ENCODE data around the gene ZNF865. TPM values are rescaled to one million over a fixed set of nuclear protein-coding genes. Genes with fewer than 3 reads are reported as not detected.

ZNF865 gene
- total RNA-seq, 1 donor from 2014 or later, result 15.0 TPM

- Histone ChIP-seq H3K36me3 (ENCODE audit: insufficient read depth, low read length) (no peaks in the 10 kb centered on the region), H4K20me1 (ENCODE audit: insufficient read depth, low read length) (peaks cover 9% of the 10 kb centered on the region), H3K9me3 (ENCODE audit: insufficient read depth, low read depth, low read length) (no peaks in the 10 kb centered on the region), H3K27ac (ENCODE audit: low read depth, low read length) (no peak overlapping the region), H3K9ac (ENCODE audit: low read length) (no peak overlapping the region), H3K79me2 (ENCODE audit: insufficient read depth, low read length) (peaks cover 42% of the 10 kb centered on the region), H3K4me1 (ENCODE audit: insufficient read depth, low read length) (peaks cover 16% of the 10 kb centered on the region), H3K4me3 (ENCODE audit: insufficient read depth, low read depth, low read length) (no peak overlapping the region), H2AFZ (ENCODE audit: low read depth, low read length) (peak overlapping the region; percentile 72), H3K27me3 (ENCODE audit: insufficient read depth, low read length) (no peaks in the 10 kb centered on the region), H3K4me2 (ENCODE audit: low read length) (no peak overlapping the region)
- DNase-seq (ENCODE audit: low read depth), result no peak
- peaks cover 3% of the 10 kb centered on the region for H3K9me3 Mint-ChIP-seq (ENCODE audit: unreplicated experiment)
- no peak for FAIRE-seq
- no peak overlapping the region for H3K4me3 Mint-ChIP-seq (ENCODE audit: unreplicated experiment)
- H3K36me3 Mint-ChIP-seq (ENCODE audit: low read depth, unreplicated experiment), result peaks cover 4% of the 10 kb centered on the region
- no peak overlapping the region for H3K27ac Mint-ChIP-seq (ENCODE audit: unreplicated experiment)
- peaks cover 19% of the 10 kb centered on the region for H3K4me1 Mint-ChIP-seq (ENCODE audit: low read depth, unreplicated experiment)
- TF ChIP-seq EZH2 (IDR thresholded peaks at IDR 0.05; ENCODE audit: insufficient read depth, low read length), result no peak
- TF ChIP-seq CTCF (IDR thresholded peaks at IDR 0.05; ENCODE audit: insufficient read depth, low read depth, low read length), result no peak
- no peaks in the 10 kb centered on the region for H3K27me3 Mint-ChIP-seq (ENCODE audit: low read depth, unreplicated experiment)
These were observed 28.4 kb downstream of the ZNF865 start for GRCh38 chr19:55633861-55634260.

- H3K9me3 Mint-ChIP-seq (ENCODE audit: unreplicated experiment), result peaks cover 3% of the 10 kb centered on the region
- Histone ChIP-seq H2AFZ (ENCODE audit: low read depth, low read length) (peak overlapping the region; percentile 72), H3K27ac (ENCODE audit: low read depth, low read length) (peak overlapping the region; percentile 96), H4K20me1 (ENCODE audit: insufficient read depth, low read length) (peaks cover 14% of the 10 kb centered on the region), H3K9me3 (ENCODE audit: insufficient read depth, low read depth, low read length) (no peaks in the 10 kb centered on the region), H3K36me3 (ENCODE audit: insufficient read depth, low read length) (no peaks in the 10 kb centered on the region), H3K79me2 (ENCODE audit: insufficient read depth, low read length) (peaks cover 48% of the 10 kb centered on the region), H3K4me2 (ENCODE audit: low read length) (peak overlapping the region; percentile 98), H3K27me3 (ENCODE audit: insufficient read depth, low read length) (no peaks in the 10 kb centered on the region), H3K4me3 (ENCODE audit: insufficient read depth, low read depth, low read length) (peak overlapping the region; percentile 99), H3K4me1 (ENCODE audit: insufficient read depth, low read length) (peaks cover 23% of the 10 kb centered on the region), H3K9ac (ENCODE audit: low read length) (peak overlapping the region; percentile 100)
- peaks cover 22% of the 10 kb centered on the region for H3K4me1 Mint-ChIP-seq (ENCODE audit: low read depth, unreplicated experiment)
- H3K27me3 Mint-ChIP-seq (ENCODE audit: low read depth, unreplicated experiment), result no peaks in the 10 kb centered on the region
- DNase-seq (ENCODE audit: low read depth) (no peak), FAIRE-seq (no peak)
- H3K36me3 Mint-ChIP-seq (ENCODE audit: low read depth, unreplicated experiment), result peaks cover 7% of the 10 kb centered on the region
- peak overlapping the region; percentile 100 for H3K4me3 Mint-ChIP-seq (ENCODE audit: unreplicated experiment)
- H3K27ac Mint-ChIP-seq (ENCODE audit: unreplicated experiment), result peak overlapping the region; percentile 100
- TF ChIP-seq EZH2 (IDR thresholded peaks at IDR 0.05; ENCODE audit: insufficient read depth, low read length), result no peak
- TF ChIP-seq CTCF (IDR thresholded peaks at IDR 0.05; ENCODE audit: insufficient read depth, low read depth, low read length), result no peak
These were observed 29.9 kb downstream of the ZNF865 start for GRCh38 chr19:55635334-55635717.

GRCh38 chr19:55635856-55636440 is 30.5 kb downstream of the ZNF865 start:
- no peak for FAIRE-seq

More at GRCh38 chr19:55635856-55636440, 30.5 kb downstream of the ZNF865 start:
- H3K27me3 Mint-ChIP-seq (ENCODE audit: low read depth, unreplicated experiment), result no peaks in the 10 kb centered on the region
- H3K27ac Mint-ChIP-seq (ENCODE audit: unreplicated experiment), result peak overlapping the region; percentile 100
- peaks cover 25% of the 10 kb centered on the region for H3K4me1 ChIP-seq (ENCODE audit: insufficient read depth, low read length)
- peak overlapping the region; percentile 100 for H3K9ac ChIP-seq (ENCODE audit: low read length)
- H3K9me3 Mint-ChIP-seq (ENCODE audit: unreplicated experiment), result peaks cover 3% of the 10 kb centered on the region
- H3K79me2 ChIP-seq (ENCODE audit: insufficient read depth, low read length), result peaks cover 48% of the 10 kb centered on the region
- peaks cover 7% of the 10 kb centered on the region for H3K36me3 Mint-ChIP-seq (ENCODE audit: low read depth, unreplicated experiment)
- H3K27me3 ChIP-seq (ENCODE audit: insufficient read depth, low read length), result no peaks in the 10 kb centered on the region
- TF ChIP-seq EZH2 (IDR thresholded peaks at IDR 0.05; ENCODE audit: insufficient read depth, low read length), result no peak
- no peak for TF ChIP-seq CTCF (IDR thresholded peaks at IDR 0.05; ENCODE audit: insufficient read depth, low read depth, low read length)
- no peak overlapping the region for H2AFZ ChIP-seq (ENCODE audit: low read depth, low read length)
- H4K20me1 ChIP-seq (ENCODE audit: insufficient read depth, low read length), result peaks cover 14% of the 10 kb centered on the region
- peak overlapping the region; percentile 96 for H3K27ac ChIP-seq (ENCODE audit: low read depth, low read length)
- no peaks in the 10 kb centered on the region for H3K36me3 ChIP-seq (ENCODE audit: insufficient read depth, low read length)
- peak overlapping the region; percentile 100 for H3K4me3 Mint-ChIP-seq (ENCODE audit: unreplicated experiment)
- H3K4me3 ChIP-seq (ENCODE audit: insufficient read depth, low read depth, low read length), result peak overlapping the region; percentile 99
- H3K9me3 ChIP-seq (ENCODE audit: insufficient read depth, low read depth, low read length), result no peaks in the 10 kb centered on the region
- peak overlapping the region; percentile 98 for H3K4me2 ChIP-seq (ENCODE audit: low read length)
- H3K4me1 Mint-ChIP-seq (ENCODE audit: low read depth, unreplicated experiment), result peaks cover 22% of the 10 kb centered on the region
- no peak for DNase-seq (ENCODE audit: low read depth)
